Psoas muscle (tissue), 8 donors: Measurements from ENCODE around the gene PID1. TPM values are rescaled to one million over a fixed set of nuclear protein-coding genes. Genes with fewer than 3 reads are reported as not detected.

Experiments used
- ATAC-seq, 4 donors: fragments of 200-7000 bp; cut with Tn5 transposase; one replicate each; pipeline ENCODE4 v1.9.1; 2020; ENCODE audit warnings: moderate library complexity in 3 of 4, mild to moderate bottlenecking in 2 of 4
- DNase-seq, 2 donors: peaks; one replicate each; pipeline ENCODE4 v3.0.0-alpha.2; 2020
- H3K27ac ChIP-seq: fragments of 200-600 bp; one replicate; pipeline ENCODE4 v1.8.0; 2022
- H3K27me3 ChIP-seq, 3 donors: fragments of 200-600 bp in 1 of 3; one replicate each; pipeline versions ENCODE4 v1.6.1 to v1.8.0; 2013 to 2022; ENCODE audit warnings: low read length in 2 of 3, mild to moderate bottlenecking in 2 of 3, moderate library complexity in 1 of 3; ENCODE audit not compliant: insufficient read depth in 3 of 3
- H3K36me3 ChIP-seq, 2 donors: fragments of 200-600 bp in 1 of 2; one replicate each; pipeline versions ENCODE4 v1.6.1 to v1.8.0; 2013 to 2022; ENCODE audit warnings: low read depth in 1 of 2, mild to moderate bottlenecking in 1 of 2, moderate library complexity in 1 of 2; ENCODE audit not compliant: insufficient read depth in 1 of 2
- H3K4me1 ChIP-seq: fragments of 200-600 bp; one replicate; pipeline ENCODE4 v1.8.0; 2022
- H3K4me3 ChIP-seq: fragments of 200-600 bp; one replicate; pipeline ENCODE4 v1.8.0; 2022; ENCODE audit warnings: mild to moderate bottlenecking
- H3K9me3 ChIP-seq: fragments of 200-600 bp; one replicate; pipeline ENCODE4 v1.8.0; 2022
- CTCF ChIP-seq: fragments of 200-600 bp; IDR thresholded peaks from one replicate; pipeline ENCODE4 v1.8.0; 2022; ENCODE audit warnings: antibody characterized with exemption
- WGBS, 3 donors: extraction: QIAGEN DNeasy Blood & Tissue Kit; methylation state at CpG; one replicate each; pipeline versions ENCODE4 v1.1.6 to v1.1.7; 2013; 5-methylcytosine and 5-hydroxymethylcytosine counted together
- intact Hi-C, 2 donors: fragments of 100-400 bp; cut with DNase I; formaldehyde crosslinking; loops; one replicate each; pipeline versions ENCODE4 v1.11.0 to v1.14.2; 2022
- long read RNA-seq, 2 donors: library from polyadenylated mRNA; unstranded; transcript quantifications; one replicate each; pipeline ENCODE4 v2.0.0, GENCODE V29; 2021
- polyA plus RNA-seq, 3 donors: library from polyadenylated mRNA; stranded (reverse); fragments of 200-250 nt; gene quantifications; one replicate each; pipeline ENCODE4 v1.2.3, GENCODE V29; 2013
- total RNA-seq, 4 donors: library from RNA; stranded (reverse); fragmentation: NEBNext Ultra II Directional in 2 of 4; extraction: Animal tissue kit (Norgen Biotek cat#: 25700) in 2 of 4; gene quantifications; one replicate each; pipeline versions ENCODE4 v1.2.1 to v1.2.4, GENCODE V29; 2021 to 2023
- donor health status: healthy with polysubstance abuse.
- donor health status: DM: no; HTN: no; CAD: no; lungs with moderate emphysema.
- donor health status: Bipolar disorder and iron deficiency.
- donor health status: healthy.
- donor health status: DM: yes; HTN: yes; CAD: no.
- donor health status: DM: no; HTN: no; CAD: no.
- donor health status: DM: no; HTN: no; CAD: no.
- donor health status: DM: yes; HTN: yes; CAD: no.

Gene PID1
- 10 to 100 TPM in 1 of 4 donors, 1 to 10 TPM in 3; 4.3 to 10.6 (median 8.2) TPM for total RNA-seq
- 1 to 10 TPM; 4.7 to 7.9 (median 5.2) TPM for polyA plus RNA-seq
- long read RNA-seq, donor 1, partial matches to known transcripts = 0 of 3 reads
- long read RNA-seq, donor 1, other reads (novel, unspliced or antisense) = 1 of 3 reads
- long read RNA-seq, donor 2, transcript PID1-203 (3 exons, 2,533 nt) = major isoform, 12 of 19 reads
- long read RNA-seq, donor 2, partial matches to known transcripts = 0 of 19 reads
- long read RNA-seq, donor 2, other reads (novel, unspliced or antisense) = 4 of 19 reads

GRCh38 chr2:229270551-229271410 is at the start of gene PID1:
PID1 (minus strand) TSS chr2:229271287; CDS start chr2:229271043, 244 bp downstream.
- DNase-seq (peak; percentile 54 to 60), ATAC-seq (peak in 3 of 4 donors; percentile 70 to 76 (median 75))
- Histone ChIP-seq H3K36me3 (no peaks in the 10 kb centered on the region), H3K27me3 (peaks cover 0 to 5% (median 0%) of the 10 kb centered on the region in 3 donors), H3K9me3 (no peaks in the 10 kb centered on the region), H3K4me1 (no peaks in the 10 kb centered on the region), H3K27ac (no peak within 1 kb of the TSS), H3K4me3 (peak within 1 kb of the TSS; percentile 61)
- intact Hi-C loops = loop anchor here (5.0 to 10.0 kb wide), 2 partner anchors 136 to 1378 kb away; no protein-coding TSS in a partner anchor
- no peak for TF ChIP-seq CTCF
- 2 to 5% (median 3%) methylated on average over 34 to 68 of the region's 68 CpGs for WGBS, 3 donors

- Histone ChIP-seq H3K27ac (no peak overlapping the region), H3K36me3 (no peaks in the 10 kb centered on the region), H3K9me3 (no peaks in the 10 kb centered on the region), H3K4me1 (no peaks in the 10 kb centered on the region), H3K27me3 (no peaks in the 10 kb centered on the region), H3K4me3 (no peak overlapping the region)
- WGBS, 3 donors = 87 to 92% (median 90%) methylated on average over 3 of the region's 3 CpGs
- no peak for TF ChIP-seq CTCF
- intact Hi-C loops = no loop called here
- no peak for ATAC-seq
- DNase-seq = no peak
Observed at GRCh38 chr2:229319558-229319957, 48.5 kb upstream of the PID1 start.

GRCh38 chr2:229314117-229314516 is 43.0 kb upstream of the PID1 start:
- Histone ChIP-seq H3K36me3 (no peaks in the 10 kb centered on the region), H3K27ac (peak overlapping the region; percentile 16), H3K4me3 (no peak overlapping the region), H3K9me3 (no peaks in the 10 kb centered on the region), H3K27me3 (no peaks in the 10 kb centered on the region), H3K4me1 (no peaks in the 10 kb centered on the region)
- intact Hi-C loops = no loop called here
- 67 to 78% (median 77%) methylated on average over 5 of the region's 5 CpGs for WGBS, 3 donors
- TF ChIP-seq CTCF = no peak
- no peak for ATAC-seq
- DNase-seq = no peak

- H3K4me3 ChIP-seq = no peak overlapping the region
- peak in 1 of 4 donors; percentile 53 for ATAC-seq
- DNase-seq = no peak
- intact Hi-C loops = no loop called here
- no peaks in the 10 kb centered on the region for H3K27me3 ChIP-seq
- TF ChIP-seq CTCF = no peak
- WGBS, 3 donors = 45 to 54% (median 47%) methylated on average over 3 of the region's 3 CpGs
- no peaks in the 10 kb centered on the region for H3K9me3 ChIP-seq
- no peaks in the 10 kb centered on the region for H3K4me1 ChIP-seq
- no peaks in the 10 kb centered on the region for H3K36me3 ChIP-seq
- H3K27ac ChIP-seq = peak overlapping the region; percentile 16
Observed at GRCh38 chr2:229313591-229313990, 42.5 kb upstream of the PID1 start.
